ENCODE measurements around the gene ZNF462.
"Not testable (repeated sequence)": the region's sequence is repeated elsewhere in the genome, so short reads cannot be mapped to it uniquely, and the experiment has no call there.

The ZNF462 gene

DNA sequence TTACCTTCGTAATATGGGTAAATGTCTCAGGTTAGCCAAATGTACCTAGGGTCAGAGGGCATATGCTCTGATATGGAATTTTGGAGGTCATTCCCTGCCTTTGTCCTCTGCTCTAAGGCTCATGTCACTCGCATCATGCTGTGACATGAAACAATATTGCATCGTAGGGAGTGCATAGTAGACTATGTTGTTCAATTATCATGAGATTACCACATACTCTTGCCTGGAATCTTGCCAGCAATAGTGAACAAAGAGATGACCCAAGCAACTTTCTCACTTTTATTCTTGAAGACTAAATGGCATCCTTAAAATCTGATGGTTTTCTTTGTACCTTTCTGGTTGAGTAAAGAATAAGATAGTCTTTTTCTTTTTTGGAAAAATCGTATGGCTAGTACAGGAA lies 27.6 kb downstream of the ZNF462 start:
- DNase-seq = no peak

DNA sequence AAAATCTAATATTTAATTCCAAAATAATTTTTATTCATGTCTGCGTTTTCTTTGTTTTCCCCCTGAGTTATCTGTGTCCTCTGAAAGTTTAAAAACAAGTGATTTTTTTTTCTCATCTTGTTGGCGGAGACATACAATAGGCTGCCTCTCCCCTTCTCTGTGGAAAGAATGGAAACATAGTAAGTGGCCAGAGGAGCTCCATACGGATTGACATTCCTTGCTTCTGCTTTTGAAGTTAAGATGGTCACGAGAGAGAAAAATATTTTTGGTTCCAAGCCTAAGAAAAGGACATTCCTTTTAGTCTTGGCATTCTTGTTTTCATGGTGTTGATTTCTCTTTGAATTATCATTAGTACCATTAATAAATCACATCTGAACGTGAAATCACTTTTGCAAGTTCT lies 28.3 kb downstream of the ZNF462 start:
- no peak for DNase-seq

DNA sequence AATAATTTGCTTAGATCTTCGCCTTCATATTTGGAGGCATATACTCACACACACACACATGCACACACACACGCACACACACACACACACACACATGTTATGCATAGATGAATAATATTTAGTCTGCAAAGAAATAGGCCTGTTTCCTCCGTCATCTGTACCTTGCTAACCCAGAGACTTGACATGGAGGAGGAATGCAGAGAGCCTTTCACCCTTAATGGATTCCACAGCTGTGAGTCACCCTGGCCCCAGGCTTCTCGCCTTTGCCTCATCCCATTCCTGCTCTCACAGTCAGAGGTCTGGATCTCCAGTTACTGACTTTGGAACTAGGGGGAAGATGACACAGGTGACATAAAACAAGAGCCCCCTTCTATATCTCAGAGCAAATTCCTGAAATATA lies 29.7 kb downstream of the ZNF462 start:
- no peak for DNase-seq

DNA sequence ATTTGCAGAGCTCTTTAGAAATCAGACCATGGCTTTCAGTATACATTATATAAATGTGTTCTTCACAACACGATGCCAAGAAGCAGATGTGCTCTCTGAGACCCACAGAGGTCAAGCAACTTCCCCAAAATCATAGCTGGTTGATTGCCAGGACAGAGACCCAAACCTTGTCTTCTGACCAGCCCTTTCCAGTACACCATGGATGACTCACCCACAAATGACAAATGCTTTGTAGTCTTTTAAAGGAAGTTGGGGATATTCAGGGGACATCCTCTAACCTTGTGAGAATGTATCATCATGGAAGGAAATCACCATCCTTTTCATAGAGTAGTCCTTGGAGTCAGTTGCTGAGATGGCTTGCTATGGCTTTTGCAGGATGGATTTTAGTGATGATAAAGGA lies 30.1 kb downstream of the ZNF462 start:
- DNase-seq = no peak

DNA sequence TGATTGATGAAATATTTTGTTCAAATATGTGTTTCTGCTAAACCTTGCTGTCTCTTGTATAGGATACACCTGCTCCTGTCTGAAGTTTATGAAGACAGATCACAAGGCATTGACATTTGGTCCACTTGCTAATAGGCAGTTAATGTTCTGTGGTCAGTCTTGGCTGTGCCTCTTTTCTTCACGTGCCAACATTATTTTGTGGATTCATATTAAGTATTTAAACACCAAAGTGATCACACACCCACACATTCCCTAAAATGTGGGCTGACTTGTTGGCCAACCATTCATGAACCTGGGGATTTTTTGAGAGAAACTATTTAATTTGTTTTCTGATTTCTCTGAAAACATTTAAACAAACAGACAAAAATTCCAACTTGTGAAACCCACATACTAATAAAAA lies 33.7 kb downstream of the ZNF462 start:
- DNase-seq = no peak

DNA sequence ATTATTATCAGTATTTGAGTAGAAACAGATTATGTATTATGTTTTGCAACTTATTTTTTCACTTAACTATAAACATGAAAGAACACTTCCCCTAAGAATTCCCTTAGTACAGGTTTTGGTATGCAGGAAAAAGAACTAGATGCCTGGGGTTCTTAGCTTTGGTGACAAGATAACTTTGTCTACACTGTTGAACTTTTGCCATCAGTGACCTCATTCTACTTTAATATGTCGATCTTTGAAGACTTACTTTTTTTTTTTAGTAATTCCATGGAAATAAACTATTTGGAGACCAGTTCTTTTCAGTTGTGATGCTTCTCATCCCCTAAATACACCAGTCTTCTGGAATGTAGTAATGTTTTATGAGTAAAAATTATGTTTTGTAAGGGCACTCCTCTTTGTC lies 34.3 kb downstream of the ZNF462 start:
- no peak for DNase-seq

DNA sequence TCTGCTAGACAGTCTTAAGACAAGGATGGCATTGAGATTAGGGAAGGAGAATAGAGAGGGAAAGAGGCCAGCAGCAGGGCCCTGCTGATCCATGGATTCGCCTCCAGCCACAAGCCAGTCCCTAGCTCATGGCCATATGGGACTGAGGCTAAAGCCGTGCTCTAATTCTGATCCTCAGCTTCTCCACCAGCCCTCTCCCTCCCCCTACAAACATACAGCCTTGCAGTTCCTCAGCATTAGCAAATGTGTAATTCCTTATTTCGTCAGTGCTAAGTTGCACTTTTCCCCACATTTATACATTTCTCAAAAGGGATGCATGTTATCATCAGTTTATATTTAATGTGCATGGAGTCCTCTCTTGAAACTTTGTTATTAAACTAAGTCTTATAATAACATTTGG lies 34.8 kb downstream of the ZNF462 start:
- no peak for DNase-seq

DNA sequence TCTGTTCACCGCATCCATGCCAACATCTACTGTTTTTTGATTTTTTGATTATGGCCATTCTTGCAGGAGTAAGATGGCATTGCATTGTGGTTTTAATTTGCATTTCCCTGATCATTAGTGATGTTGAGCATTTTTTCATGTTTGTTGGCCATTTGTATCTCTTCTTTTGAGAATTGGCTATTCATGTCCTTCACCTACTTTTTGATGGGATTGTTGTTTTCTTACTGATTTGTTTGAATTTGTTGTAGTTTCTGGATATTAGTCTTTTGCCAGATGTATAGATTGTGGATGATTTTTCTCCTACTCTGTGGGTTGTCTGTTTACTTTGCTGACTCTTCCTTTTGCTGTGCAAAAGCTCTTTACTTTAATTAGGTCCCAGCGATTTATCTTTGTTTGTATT lies 37.6 kb downstream of the ZNF462 start:
- not testable (repeated sequence) for DNase-seq

DNA sequence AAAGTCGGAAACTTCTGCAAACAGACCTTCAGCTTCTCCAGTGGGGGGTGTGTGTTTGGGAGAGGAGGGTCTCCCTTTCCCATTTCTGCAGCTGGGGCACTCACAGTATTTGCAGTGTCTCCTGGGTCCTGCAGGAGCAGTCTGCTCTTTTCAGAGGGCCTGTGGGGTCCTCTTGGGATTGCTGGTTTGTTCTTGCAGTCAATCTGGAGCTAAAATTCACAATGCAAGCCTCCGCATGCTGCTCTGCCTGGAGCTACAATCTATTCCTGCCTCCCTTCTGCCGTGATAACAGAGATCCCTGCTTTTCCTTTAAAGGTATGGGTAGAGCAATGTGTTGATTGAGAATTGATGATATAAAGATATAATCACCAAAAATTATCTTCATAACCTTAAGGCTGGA lies 43.2 kb downstream of the ZNF462 start:
- DNase-seq = no peak

DNA sequence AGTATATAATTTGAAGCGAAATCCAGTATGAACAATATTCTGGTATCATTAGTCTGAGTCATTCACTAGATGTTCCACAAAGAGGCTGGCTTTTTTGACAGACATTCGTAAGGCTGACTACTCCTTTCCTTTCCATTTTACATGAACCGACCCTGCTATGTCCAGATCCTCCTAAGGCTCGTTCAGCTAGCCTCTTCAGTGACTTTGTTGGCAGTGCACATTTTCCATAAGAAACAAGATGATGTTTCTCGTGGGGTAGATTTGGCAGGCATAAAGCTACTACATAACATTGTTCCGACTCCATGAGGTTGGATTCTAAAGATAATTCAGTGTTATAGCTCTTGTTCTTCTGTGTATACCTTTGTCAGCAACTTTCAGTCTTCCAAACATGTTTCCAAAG lies 49.0 kb downstream of the ZNF462 start:
- DNase-seq = no peak

DNA sequence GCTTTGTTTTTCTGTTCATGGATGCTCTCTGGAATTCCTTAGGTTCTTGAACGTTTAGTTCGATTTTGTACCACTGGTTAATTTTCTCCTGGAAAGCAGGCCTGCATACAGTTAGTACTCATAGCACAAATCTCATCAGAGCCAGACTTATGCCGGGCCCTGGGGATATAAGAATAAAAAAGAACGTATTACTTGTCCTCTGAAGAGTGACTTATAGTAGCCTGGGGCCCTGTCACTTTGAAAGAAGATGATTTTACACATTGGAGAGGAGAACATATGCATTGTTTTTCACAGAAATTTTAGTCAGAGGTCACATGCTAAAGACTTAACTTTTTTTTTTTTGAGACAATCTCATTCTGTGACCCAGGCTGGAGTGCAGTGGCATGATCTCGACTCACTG lies 50.3 kb downstream of the ZNF462 start:
- no peak for DNase-seq

DNA sequence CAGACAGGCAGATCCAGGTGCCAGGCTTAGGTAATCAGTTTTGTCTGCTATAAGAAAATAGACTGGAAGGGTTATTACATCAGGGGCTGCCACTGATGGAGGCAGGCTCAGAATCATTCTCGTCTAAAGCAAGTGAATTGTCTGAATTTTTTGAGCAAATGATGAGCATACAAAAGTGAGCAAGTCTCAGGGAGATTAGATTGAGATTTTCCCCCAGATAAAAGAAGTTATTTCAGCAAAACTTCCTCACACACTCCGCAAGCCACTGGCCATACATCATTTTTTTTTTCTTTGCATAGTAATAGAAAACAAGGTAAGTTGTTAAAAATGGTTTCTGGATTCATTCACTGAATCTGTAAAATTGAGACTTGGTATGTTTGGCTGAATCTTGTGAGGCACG lies 52.9 kb downstream of the ZNF462 start:
- DNase-seq = no peak

DNA sequence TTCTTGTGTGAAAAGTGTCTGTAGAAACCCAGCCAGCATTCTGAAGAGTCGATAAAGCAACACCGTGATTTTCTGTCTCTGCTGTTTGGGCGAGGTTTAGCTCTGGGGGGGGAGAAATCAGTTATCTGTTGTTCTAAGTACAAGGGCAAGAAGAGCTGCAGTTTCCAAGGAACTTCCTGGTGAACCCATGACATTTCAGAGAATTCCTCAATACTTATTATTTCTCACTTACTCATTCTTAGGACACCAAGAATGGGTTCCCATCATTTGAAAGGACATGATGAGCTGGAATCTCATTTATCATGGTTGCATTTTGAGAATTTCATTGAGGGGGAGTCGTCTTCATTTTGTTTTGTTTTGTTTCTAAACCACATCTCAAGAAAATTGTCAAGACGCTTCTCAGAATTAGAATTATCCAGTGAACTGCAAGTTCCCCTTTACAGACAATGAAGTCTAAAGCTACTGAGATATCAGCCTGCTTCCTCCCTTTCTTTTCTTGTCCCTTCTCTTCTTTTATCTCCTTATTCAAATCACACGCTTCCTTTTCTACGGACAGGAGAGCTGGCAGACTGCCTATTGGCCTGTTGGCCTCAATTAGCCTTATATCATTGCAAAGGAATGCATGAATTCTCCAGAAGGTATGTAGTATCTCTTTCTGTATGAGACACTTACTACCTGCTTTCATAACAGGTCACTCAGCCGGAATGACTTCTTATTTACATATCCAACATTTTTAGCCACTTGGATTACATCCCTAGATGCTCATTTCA lies 53.7 kb downstream of the ZNF462 start:
- no peak for DNase-seq

DNA sequence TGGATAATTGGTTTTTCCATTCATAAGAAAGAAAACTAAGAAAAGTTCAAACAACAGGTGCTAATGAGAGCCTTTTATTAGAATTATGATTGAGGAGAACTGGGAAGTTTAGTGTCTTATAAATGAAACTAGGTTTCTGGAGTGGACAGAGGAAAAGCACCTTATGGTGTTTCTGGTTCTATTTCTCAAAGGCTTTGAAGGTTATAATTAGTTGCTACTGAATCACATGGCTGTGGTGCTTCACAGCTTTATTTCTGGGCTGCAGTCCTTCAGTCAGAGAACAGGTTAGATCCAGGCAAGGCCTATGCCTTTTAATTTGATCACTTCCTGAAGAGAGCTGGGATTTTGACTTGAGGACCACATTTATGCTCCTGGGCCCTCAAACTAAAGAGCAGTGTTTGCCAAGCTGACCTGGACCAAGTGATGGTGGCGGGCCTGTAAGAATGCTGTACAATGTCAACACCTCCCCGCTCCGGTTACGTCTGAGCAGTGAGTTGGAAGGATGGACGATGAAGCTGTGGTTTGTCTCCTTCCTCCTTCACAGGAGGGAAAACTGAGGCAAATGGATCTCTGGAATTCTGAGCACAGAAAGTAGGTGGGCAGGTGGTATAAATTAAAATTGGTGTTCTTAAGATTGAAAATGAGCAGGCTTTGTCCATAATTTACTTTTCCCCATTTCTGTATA lies 56.0 kb downstream of the ZNF462 start:
- DNase-seq = no peak

DNA sequence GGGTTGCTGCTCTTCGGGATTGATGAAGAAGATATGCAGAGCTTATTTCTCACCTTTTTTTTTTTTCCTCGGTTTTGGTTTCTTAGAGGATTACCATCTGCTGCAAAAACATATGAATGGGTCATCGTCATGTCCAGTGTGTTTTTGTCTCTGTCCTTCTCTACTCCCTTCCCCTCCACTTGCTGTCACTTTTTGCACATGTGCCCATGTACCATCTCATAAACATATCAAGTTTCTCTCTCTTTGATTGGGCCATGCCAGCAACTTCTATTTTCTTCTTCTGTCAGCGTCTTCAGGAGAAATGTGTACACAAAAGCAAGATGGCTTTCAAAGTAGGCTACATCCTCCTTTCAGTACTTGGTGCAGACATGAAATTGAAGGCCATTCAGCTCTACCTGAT lies 57.1 kb downstream of the ZNF462 start:
- DNase-seq = no peak

DNA sequence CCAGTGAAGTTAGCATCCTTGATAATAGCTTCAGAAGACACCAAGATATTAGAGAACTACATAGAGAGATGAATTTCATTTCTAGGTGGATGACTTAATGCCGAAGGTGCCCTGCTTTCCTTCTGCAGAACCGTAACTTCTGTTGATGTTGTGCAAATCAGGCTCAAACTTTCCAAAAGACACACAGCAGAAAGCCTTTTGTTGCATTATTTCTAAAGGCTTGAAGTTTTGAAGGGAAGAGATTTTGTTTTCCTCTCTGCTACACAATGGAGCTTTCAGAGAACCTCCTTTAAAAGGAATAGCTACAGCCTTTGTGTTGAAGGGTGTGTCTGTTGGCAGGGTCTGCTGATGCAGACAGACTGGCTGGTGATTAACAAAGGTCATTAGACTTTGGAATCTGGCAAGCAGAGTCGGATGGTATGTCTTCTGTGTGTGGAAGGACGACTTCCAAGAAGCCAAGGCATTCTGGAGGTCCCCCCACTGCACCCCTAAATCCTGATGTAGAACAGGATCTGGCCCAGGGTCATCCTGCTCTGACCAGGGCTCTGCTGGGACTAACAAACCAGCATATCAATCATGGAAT lies 57.8 kb downstream of the ZNF462 start:
- no peak for DNase-seq

DNA sequence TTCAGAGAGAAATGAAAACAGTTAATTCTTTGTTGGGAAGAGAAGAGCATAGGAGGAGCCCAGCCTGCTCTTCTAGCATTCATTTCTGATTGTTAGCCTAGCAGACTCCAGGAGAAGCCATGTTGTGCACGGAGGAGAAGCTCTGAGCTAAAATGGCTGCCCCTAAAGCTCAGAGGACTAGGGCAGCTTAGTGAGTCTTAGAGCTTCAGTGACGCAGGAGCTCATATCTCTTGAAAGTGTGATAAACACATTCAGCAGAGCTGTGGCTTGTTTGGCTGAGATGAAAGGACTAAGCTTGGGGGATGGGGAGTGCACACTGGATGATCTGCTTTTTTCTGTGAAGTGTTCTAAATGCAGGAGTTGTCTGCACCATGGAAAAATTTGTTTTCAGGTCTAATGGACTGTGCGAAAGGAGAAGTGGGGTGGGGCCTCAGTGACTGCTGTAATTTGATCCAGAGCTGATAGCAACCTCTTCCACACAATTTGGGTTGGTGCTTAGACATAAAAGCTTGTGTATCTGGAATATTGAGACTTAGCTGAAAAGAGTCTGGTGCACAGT lies 58.5 kb downstream of the ZNF462 start:
- DNase-seq = peak; percentile 5

DNA sequence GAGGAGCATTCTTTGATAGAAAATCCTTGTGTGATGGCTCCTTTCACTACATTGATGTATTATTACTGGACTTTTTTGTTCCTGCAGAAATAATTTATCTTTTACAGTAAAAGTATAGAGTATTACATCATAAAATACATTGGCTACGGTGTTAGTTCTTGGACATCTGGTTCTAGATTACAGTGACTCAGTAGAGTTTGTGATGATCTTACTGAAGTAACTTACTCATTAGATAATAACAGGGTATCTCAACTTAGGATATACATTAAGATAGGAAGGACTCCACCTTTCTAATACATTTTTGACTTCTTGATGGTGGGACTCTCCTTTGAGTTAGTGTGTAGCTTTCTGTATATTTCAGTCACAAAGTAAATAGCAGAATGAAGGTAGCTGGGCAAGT lies 59.1 kb downstream of the ZNF462 start:
- DNase-seq = no peak

DNA sequence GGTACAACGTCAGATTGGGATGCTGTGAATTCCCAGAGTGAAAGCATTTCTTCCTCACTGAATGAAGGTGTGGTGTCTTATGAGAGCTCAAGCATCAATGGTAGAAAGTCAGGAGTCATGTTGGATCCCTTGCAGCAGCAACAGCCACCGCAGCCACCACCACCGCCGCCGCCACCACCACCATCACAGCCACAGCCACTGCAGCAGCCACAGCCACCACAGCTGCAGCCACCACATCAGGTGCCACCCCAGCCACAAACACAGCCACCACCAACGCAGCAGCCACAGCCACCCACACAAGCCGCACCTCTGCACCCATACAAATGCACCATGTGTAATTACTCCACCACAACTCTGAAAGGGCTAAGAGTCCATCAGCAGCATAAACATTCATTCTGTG lies 62.4 kb downstream of the ZNF462 start:
- no peak for DNase-seq

DNA sequence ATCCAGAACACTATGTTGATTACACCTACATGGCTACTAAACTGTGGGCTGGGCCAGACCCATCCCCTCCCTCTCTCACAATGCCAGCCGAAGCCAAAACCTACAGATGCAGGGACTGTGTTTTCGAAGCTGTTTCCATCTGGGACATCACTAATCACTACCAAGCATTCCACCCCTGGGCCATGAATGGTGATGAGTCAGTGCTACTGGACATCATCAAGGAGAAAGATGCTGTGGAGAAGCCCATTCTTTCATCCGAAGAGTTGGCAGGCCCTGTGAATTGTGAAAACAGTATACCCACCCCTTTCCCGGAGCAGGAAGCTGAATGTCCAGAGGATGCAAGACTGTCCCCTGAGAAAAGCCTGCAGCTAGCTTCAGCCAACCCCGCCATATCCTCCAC lies 65.0 kb downstream of the ZNF462 start:
- no peak for DNase-seq

DNA sequence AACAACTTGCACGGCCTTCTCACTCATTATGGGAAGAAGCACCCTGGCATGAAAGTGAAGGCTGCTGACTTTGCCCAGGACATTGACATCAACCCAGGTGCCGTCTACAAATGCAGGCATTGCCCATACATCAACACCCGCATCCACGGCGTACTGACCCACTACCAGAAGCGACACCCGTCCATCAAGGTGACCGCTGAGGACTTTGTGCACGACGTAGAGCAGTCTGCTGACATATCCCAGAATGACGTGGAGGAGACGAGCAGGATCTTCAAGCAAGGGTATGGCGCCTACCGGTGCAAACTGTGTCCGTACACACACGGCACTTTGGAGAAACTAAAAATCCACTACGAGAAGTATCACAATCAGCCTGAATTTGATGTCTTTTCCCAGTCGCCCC lies 65.4 kb downstream of the ZNF462 start:
- DNase-seq = no peak

DNA sequence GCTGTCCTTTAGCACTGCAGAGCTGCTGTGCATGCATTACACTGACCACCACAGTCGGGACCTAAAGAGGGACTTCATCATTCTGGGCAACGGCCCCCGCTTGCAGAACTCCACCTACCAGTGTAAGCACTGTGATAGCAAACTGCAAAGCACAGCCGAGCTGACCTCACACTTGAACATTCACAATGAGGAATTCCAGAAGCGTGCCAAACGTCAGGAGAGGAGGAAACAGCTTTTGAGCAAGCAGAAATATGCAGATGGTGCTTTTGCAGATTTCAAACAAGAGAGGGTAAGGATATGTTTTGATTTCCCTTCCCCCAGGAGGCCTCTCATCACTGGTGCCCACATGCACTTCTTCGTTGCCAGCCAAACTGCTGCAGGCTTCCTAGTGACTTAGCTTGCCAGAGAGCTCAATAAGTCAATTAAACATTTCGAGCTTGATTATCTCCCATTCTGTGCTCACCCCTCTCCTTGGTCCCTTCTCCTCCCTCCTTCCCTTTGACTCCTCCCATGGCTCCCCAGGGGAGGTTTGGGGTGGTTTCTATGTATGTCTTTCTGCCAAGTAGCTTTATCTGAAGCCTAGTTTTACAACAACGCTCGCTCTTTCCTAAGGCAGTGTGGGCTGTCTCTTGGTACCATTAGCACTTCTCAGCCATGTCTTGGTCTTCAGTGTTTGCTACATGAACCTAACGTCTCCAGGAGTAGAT lies 66.7 kb downstream of the ZNF462 start:
- no peak for DNase-seq

DNA sequence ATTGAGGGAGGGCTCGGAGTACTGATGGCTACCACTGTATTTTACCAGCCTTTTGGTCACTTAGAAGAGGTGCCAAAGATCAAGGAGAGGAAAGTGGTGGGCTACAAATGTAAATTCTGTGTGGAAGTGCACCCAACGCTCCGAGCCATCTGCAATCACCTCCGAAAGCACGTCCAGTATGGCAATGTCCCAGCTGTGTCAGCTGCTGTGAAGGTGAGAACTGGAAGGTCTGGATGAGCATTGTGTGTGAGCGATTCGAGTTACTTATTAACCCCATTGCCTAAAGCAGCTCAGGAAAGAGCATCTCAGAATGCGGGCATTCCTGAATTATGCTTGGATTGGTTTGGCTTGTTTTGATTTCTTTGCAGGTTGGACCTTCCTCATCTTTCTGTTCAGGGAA lies 67.5 kb downstream of the ZNF462 start:
- no peak for DNase-seq

DNA sequence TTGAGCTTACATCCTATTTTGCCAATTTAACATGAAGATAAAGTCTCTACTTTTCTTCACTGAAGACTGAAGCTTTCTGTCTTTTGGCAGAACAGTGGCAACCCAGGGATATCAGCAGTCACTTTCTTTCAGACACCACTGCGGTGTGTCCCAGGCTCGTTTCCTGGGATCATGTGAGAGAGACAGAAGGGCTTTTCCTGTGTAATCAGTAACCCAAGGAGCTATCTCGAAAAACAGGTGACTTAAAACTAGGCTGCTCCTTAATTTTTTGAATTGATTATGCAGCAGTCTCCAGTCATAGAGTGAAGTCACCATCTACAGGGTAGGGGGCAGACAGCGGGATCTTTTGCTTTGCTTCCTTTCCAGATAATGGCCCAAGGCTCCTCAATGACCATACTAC lies 68.5 kb downstream of the ZNF462 start:
- no peak for DNase-seq

Data from activated CD4-positive, alpha-beta T cell treated with anti-CD3 and anti-CD28 coated beads for 48 hours (primary cell).